Effector memory CD4-positive, alpha-beta T cell (primary cell): ENCODE measurements around the gene PCSK6.

Experiments
- DNase-seq, 3 donors: peaks; one replicate each; pipeline ENCODE4 v3.0.0-alpha.2; 2020
- H3K27ac ChIP-seq: 2 replicates; pipeline ENCODE4 v1.7.0; 2013; ENCODE audit warnings: mild to moderate bottlenecking, low read length, moderate library complexity; ENCODE audit not compliant: insufficient read depth, poor library complexity, severe bottlenecking
- H3K27me3 ChIP-seq: replicated peaks from 2 replicates; pipeline ENCODE4 v1.7.0; 2013; ENCODE audit warnings: mild to moderate bottlenecking, low read length; ENCODE audit not compliant: insufficient read depth, control insufficient read depth, poor library complexity, severe bottlenecking
- H3K36me3 ChIP-seq: 2 replicates; pipeline ENCODE4 v1.7.0; 2013; ENCODE audit warnings: mild to moderate bottlenecking, low read length, moderate library complexity; ENCODE audit not compliant: control insufficient read depth, insufficient read depth
- H3K4me1 ChIP-seq: 2 replicates; pipeline ENCODE4 v1.7.0; 2013; ENCODE audit warnings: low read length, mild to moderate bottlenecking; ENCODE audit not compliant: control insufficient read depth, insufficient read depth, poor library complexity, severe bottlenecking
- H3K4me3 ChIP-seq: 2 replicates; pipeline ENCODE4 v1.7.0; 2013; ENCODE audit warnings: low read length, low read depth, mild to moderate bottlenecking; ENCODE audit not compliant: insufficient read depth, poor library complexity, severe bottlenecking
- H3K9me3 ChIP-seq: 2 replicates; pipeline ENCODE4 v1.7.0; 2013; ENCODE audit warnings: mild to moderate bottlenecking, low read length, moderate library complexity; ENCODE audit not compliant: control insufficient read depth

Gene PCSK6

DNA sequence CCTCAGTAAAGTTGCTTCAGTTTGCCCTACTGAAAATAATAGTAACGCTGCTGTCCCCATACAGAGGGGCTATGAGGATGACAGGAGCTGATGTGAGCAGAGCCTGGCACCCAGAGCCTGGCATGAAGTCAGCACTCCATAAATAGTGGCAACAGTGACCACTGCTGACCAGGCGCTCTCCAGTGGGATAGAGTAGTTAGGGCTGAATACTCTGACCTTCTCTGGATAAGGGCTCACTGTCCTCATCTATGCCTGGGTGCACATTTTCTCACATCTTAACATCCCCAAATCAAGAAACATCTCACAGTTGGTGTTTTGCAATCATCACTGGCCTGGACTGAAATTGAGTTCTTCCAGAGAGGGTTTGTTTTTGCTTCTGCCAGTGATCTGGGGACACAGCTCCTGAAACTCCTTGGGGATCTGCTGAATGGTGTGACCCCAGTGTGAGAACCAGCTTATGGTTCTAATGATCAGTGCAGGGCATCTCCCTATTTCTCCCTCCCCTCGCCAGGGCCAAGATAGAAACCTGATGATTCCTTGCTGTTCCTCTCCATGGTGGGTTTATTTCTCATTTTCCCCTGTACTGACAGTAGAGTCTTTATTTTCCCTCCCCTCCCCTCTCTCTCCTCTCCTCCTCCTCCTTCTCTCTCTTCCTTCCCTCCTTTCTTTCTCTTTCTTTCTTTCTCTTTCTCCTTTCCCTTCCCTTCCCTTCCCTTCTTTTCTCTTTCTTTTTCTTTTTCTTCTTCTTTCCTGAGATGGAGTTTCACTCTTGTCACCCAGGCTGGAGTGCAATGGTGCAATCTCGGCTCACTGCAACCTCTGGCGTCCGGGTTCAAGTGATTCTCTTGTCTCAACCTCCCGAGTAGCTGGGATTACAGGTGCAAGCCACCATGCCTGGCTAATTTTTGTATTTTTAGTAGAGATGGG, 3.5 kb upstream of the PCSK6 start:
- DNase-seq: no peak
- H3K9me3 ChIP-seq: no peaks in the 10 kb centered on the region
- peaks cover 2% of the 10 kb centered on the region for H3K4me1 ChIP-seq
- H3K36me3 ChIP-seq: no peaks in the 10 kb centered on the region
- peaks cover 30% of the 10 kb centered on the region for H3K27me3 ChIP-seq
- no peak overlapping the region for H3K27ac ChIP-seq
- H3K4me3 ChIP-seq: no peak overlapping the region

DNA sequence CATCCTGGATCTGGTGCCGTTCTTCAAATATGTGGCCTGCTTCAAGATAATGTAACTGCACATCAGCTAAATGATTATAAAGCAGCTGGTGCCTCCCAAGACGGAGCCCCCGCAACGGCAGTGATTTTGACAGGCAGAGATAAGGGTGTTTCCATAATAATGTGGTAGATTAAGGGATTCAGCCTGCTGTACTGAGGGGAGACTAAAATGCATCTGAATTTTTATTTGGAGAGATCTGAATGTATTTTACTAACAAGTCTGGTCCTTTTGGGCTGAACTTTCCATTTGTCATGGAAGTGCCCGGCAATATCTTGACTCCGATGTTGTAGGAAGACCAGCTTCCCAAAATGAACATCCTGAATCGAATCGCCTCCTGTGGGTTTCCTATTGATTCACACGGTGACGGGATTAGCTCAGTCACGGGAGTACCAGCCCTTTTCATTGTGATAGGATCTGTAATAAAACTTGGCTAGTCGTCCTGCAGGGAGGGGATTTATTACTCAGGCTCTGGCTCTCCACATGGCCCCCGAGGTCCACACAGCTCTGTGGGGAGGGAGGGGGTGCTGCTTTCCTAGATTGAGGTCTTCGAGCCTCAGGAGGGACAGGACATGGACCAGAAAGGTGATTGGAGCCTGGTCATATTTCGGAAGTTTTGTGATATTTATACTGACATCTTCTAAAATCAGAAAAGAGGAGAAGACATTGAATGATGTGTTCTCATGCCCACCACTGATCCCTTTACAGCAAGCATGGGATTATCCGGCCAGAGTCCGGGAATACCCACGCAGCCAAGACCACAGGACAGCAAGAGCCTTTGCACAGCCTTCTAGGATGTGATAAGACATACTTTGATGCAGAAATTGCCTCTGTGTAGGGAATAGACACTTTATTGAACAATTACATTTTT, 2.5 kb upstream of the PCSK6 start:
- Histone ChIP-seq H3K27ac (no peak overlapping the region), H3K9me3 (no peaks in the 10 kb centered on the region), H3K4me3 (no peak overlapping the region), H3K4me1 (peaks cover 2% of the 10 kb centered on the region), H3K36me3 (no peaks in the 10 kb centered on the region), H3K27me3 (peaks cover 34% of the 10 kb centered on the region)
- DNase-seq: no peak

DNA sequence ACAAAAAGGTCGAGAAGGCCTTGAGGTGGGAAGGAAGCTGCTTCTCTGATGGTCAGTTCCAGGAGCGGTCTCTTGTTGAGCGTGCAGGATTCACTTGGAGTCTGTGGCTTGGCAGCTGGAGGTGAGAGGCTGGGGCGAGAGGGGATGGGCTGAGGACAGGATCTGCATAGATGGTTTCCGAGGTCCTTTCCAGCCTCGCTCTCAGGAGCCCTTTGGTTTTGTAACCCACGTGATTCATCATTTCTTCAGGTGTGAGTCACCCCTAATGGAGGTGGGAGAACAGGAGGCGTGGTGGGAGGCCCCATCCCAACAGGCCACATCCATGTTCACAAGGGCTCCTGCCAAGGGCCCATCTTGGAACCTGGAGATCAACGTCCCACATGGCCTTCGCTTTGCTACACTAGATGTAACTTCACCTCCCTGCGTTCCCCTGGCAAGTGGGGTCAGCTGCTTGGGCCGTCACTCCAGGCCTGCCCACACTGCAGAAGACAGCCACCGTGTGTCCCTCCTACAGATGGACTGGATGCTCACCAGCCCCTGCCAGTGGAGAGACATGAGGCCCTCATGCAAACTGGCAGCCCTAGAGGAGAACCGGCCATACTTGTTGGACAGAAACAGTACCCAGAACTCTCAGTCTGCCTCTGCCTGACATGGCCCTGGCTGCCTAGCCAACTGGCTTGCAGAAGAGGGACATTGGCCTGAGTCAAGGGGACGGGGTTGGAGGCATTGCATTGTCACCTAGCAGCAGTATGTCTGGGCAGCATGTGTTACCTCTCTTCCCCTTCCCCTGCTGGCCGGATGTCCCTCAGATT, 1.6 kb upstream of the PCSK6 start:
- H3K27me3 ChIP-seq: peaks cover 42% of the 10 kb centered on the region

DNA sequence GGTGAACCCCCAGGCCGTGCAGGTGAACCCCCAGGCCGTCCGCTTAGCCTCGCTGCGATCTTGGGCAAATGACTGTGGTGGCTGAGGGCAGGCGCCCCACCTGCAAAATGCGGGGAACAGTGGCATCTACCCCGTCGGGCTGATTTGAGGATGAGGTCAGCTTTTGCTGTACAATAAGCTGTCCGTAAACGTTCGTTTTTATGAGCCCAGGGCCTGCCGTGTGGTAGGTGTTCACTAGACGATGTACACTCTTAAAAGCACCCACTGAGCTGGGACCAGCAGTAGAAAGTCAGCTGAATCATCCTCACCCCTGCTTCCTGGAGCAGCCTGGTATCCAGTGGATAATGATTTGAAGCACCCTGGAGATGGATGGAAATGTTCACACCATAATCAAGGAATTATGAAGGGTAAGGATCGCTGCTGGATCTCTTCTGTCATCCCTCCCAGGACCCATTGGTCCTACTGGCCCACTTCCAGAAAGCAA, 943 bp upstream of the PCSK6 start:
- H3K27ac ChIP-seq: no peak overlapping the region
- H3K4me1 ChIP-seq: peaks cover 2% of the 10 kb centered on the region
- H3K9me3 ChIP-seq: no peaks in the 10 kb centered on the region
- H3K27me3 ChIP-seq: peaks cover 42% of the 10 kb centered on the region
- no peak for DNase-seq
- H3K4me3 ChIP-seq: no peak overlapping the region
- no peaks in the 10 kb centered on the region for H3K36me3 ChIP-seq

More for the DNA sequence above, 1.6 kb upstream of the PCSK6 start:
- Histone ChIP-seq H3K4me3 (no peak overlapping the region), H3K9me3 (no peaks in the 10 kb centered on the region), H3K36me3 (no peaks in the 10 kb centered on the region), H3K4me1 (peaks cover 2% of the 10 kb centered on the region), H3K27ac (no peak overlapping the region)
- DNase-seq: no peak

DNA sequence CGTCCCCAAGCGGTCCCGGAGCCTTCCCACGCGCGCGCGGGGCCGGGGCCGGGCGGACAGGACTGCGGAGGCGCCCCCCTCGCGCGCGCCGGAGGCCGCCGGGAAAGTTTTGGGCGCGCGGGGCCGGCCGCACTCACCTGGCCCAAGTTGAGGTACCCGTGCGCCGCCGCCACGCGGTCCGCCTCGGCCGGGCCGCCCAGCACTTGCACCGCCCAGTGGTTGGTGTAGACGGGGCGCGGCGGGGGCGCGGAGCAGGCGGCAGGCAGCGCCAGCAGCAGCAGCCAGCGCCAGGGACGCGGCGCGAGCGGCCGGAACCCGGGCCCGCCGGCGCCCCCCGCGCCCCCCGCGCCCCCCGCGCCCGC, 289 bp downstream of the PCSK6 start:
- Histone ChIP-seq H3K4me1 (peaks cover 2% of the 10 kb centered on the region), H3K36me3 (no peaks in the 10 kb centered on the region), H3K27me3 (peaks cover 34% of the 10 kb centered on the region), H3K9me3 (no peaks in the 10 kb centered on the region), H3K4me3 (no peak overlapping the region), H3K27ac (no peak overlapping the region)
- DNase-seq: no peak

DNA sequence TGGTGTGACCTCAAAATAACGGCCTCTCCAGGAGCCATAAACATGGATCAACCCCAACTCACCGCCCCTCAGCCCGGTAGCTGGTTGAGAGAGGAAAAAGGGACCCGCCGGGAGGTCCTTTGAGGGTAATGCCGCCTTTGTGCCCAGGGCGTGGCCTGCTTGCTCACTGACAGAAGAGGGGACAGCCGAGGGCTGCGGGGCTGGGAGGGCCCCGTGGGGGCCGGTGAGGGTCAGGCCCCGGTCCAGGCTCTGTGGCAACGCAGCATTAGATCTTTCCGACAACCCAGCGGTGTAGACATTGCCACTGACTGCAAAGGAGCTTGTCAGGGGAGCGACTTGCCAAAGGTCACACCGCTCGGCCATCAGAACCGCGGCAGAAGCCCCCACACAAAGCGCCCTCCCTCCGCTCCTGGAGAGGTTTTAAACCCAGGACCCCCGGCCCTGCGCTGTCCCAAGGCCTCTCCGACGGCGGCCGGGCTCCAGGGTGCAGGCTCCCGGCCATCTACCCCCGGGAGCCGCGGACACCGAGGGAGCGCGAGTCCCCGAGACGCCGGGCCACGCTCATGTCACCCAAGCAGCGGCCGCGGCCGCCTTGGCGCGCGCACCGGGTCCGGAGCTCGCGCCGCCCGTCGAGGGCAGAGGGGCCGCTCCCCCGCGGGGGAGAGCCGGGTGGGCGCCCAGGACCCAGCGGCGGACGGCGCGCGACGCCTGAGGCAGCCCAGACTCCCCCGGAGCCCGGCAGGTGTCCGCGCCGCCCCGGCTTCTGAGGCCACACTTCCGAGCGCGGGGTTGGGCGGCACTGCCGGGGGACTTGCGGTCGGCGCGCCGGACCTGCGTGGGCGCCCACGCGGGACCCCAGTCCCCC, 975 bp downstream of the PCSK6 start:
- Histone ChIP-seq H3K4me1 (peaks cover 2% of the 10 kb centered on the region), H3K4me3 (no peak overlapping the region), H3K36me3 (no peaks in the 10 kb centered on the region), H3K27ac (no peak overlapping the region), H3K9me3 (no peaks in the 10 kb centered on the region), H3K27me3 (peaks cover 34% of the 10 kb centered on the region)
- DNase-seq: no peak

DNA sequence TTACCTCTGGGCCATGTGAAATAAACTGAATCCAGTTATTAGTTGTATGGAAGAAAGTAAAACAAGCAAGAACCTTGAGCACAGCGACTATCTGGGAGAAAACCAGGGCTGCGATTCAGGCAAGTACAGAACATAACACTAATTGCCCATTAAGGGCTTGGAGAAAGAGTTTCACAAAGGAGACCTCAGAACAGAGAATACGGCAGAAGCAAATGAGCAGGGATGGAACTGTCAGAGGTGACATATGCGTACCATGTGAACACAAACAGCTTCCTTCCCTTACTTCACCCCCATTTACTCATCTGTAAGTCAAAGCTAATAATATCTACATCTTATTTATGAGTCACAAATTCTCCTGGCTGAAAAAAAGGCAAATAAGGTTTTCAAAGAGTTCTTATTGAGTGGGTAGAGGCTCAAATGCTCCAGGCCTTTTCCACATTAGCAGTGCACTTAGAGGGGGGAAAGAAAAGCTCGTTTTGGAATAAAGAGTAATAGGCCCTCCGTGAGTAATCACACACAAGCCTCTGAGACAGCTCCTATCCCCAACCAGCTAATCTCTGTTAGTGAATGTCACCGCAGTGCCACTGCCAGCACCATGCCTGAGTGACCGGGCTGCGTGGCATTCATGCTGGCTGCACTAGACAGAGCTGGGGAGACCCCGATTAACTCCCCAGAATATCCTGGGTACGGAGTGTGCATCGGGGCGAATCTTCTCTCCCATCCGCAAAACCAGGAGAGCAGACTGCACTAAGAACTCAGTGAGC, 2.6 kb downstream of the PCSK6 start:
- peaks cover 34% of the 10 kb centered on the region for H3K27me3 ChIP-seq
- H3K4me1 ChIP-seq: peaks cover 2% of the 10 kb centered on the region
- no peaks in the 10 kb centered on the region for H3K36me3 ChIP-seq
- no peaks in the 10 kb centered on the region for H3K9me3 ChIP-seq
- H3K27ac ChIP-seq: no peak overlapping the region
- DNase-seq: no peak
- no peak overlapping the region for H3K4me3 ChIP-seq

DNA sequence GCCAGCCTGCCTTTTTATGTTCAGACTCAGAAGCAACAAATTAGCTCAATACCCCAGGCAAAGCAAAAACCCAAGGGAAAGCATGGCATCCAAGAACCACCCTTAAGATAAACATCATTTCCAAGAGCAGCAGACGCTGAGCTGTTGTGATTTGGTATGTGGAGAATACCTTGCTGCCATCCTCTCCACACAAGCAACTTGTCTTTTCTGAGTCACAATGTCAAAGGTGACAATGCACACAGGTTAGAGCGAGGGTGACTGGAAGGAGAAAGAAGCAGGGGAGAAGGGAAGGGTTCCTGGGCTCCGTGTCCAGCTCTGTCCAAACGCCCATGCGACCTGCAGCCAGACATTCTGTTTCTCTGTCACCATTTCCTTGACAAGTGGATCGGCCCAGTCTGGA, 6.0 kb downstream of the PCSK6 start:
- Histone ChIP-seq H3K4me3 (no peak overlapping the region), H3K4me1 (peaks cover 2% of the 10 kb centered on the region), H3K27me3 (peaks cover 14% of the 10 kb centered on the region), H3K9me3 (no peaks in the 10 kb centered on the region), H3K36me3 (no peaks in the 10 kb centered on the region), H3K27ac (no peak overlapping the region)
- no peak for DNase-seq
